Astrocyte (in vitro differentiated cells and primary cell): ENCODE measurements around the gene ENPEP. TPM values are rescaled to one million over a fixed set of nuclear protein-coding genes. Genes with fewer than 3 reads are reported as not detected.

Experiments
- DNase-seq: peaks from one replicate; pipeline ENCODE4 v3.0.0-alpha.2; 2010; ENCODE audit warnings: low read depth
- FAIRE-seq: peaks from 2 replicates; lab custom pipeline; 2011; peaks lifted over from hg19 to GRCh38; lab: Jason Lieb, UNC
- H2AFZ ChIP-seq: 2 replicates; pipeline ENCODE4 v1.6.0; 2012; ENCODE audit warnings: low read depth, low read length, inconsistent platforms
- H3K27ac ChIP-seq: 2 replicates; pipeline ENCODE4 v1.5.1; 2011; ENCODE audit warnings: low read depth, low read length, inconsistent platforms
- H3K27me3 ChIP-seq: 2 replicates; pipeline ENCODE4 v1.6.0; 2011; ENCODE audit warnings: low read length, inconsistent platforms; ENCODE audit not compliant: insufficient read depth
- H3K36me3 ChIP-seq: 2 replicates; pipeline ENCODE4 v1.5.1; 2011; ENCODE audit warnings: low read length, inconsistent platforms; ENCODE audit not compliant: insufficient read depth
- H3K4me1 ChIP-seq: 2 replicates; pipeline ENCODE4 v1.5.1; 2011; ENCODE audit warnings: low read length, inconsistent platforms; ENCODE audit not compliant: insufficient read depth
- H3K4me2 ChIP-seq: 2 replicates; pipeline ENCODE4 v1.6.0; 2012; ENCODE audit warnings: low read length, inconsistent platforms
- H3K4me3 ChIP-seq: 2 replicates; pipeline ENCODE4 v1.5.1; 2011; ENCODE audit warnings: low read depth, mild to moderate bottlenecking, low read length, inconsistent platforms; ENCODE audit not compliant: insufficient read depth
- H3K79me2 ChIP-seq: 2 replicates; pipeline ENCODE4 v1.6.0; 2012; ENCODE audit warnings: mild to moderate bottlenecking, low read length, inconsistent platforms; ENCODE audit not compliant: insufficient read depth
- H3K9ac ChIP-seq: 2 replicates; pipeline ENCODE4 v1.6.0; 2012; ENCODE audit warnings: mild to moderate bottlenecking, low read length, inconsistent platforms
- H3K9me3 ChIP-seq: 2 replicates; pipeline ENCODE4 v1.5.1; 2012; ENCODE audit warnings: low read depth, mild to moderate bottlenecking, low read length, inconsistent platforms; ENCODE audit not compliant: insufficient read depth
- H4K20me1 ChIP-seq: 2 replicates; pipeline ENCODE4 v1.6.0; 2012; ENCODE audit warnings: low read length, inconsistent platforms; ENCODE audit not compliant: insufficient read depth
- H3K27ac Mint-ChIP-seq: one replicate; pipeline ENCODE4 v1.8.0; 2021; ENCODE audit warnings: mild to moderate bottlenecking, mixed read lengths; ENCODE audit not compliant: unreplicated experiment
- H3K27me3 Mint-ChIP-seq: one replicate; pipeline ENCODE4 v1.8.0; 2021; ENCODE audit warnings: low read depth, mixed read lengths; ENCODE audit not compliant: unreplicated experiment
- H3K36me3 Mint-ChIP-seq: one replicate; pipeline ENCODE4 v1.8.0; 2021; ENCODE audit warnings: low read depth, mixed read lengths; ENCODE audit not compliant: unreplicated experiment
- H3K4me1 Mint-ChIP-seq: one replicate; pipeline ENCODE4 v1.8.0; 2021; ENCODE audit warnings: low read depth, mixed read lengths; ENCODE audit not compliant: unreplicated experiment
- H3K4me3 Mint-ChIP-seq: one replicate; pipeline ENCODE4 v1.8.0; 2021; ENCODE audit warnings: mild to moderate bottlenecking, moderate library complexity, mixed read lengths; ENCODE audit not compliant: unreplicated experiment
- H3K9me3 Mint-ChIP-seq: one replicate; pipeline ENCODE4 v1.8.0; 2021; ENCODE audit warnings: mild to moderate bottlenecking, mixed read lengths; ENCODE audit not compliant: unreplicated experiment
- CTCF ChIP-seq: IDR thresholded peaks from 2 replicates; pipeline ENCODE4 v1.5.1; 2011; ENCODE audit warnings: low read depth, mild to moderate bottlenecking, inconsistent platforms, low read length, moderate library complexity; ENCODE audit not compliant: insufficient read depth
- EZH2 ChIP-seq: IDR thresholded peaks from 2 replicates; pipeline ENCODE4 v1.6.1; 2012; ENCODE audit warnings: mild to moderate bottlenecking, low read length, inconsistent platforms; ENCODE audit not compliant: insufficient read depth
- total RNA-seq: library from RNA; stranded (reverse); gene quantifications from 2 replicates; pipeline ENCODE4 v1.2.1, GENCODE V29; 2021

The ENPEP gene
- total RNA-seq, 1 donor from 2014 or later: 1.7 TPM

- no peaks in the 10 kb centered on the region for H3K27me3 Mint-ChIP-seq
- Histone ChIP-seq H3K27me3 (no peaks in the 10 kb centered on the region), H3K79me2 (no peaks in the 10 kb centered on the region), H3K4me2 (no peak overlapping the region), H3K9ac (no peak overlapping the region), H2AFZ (no peak overlapping the region), H4K20me1 (no peaks in the 10 kb centered on the region), H3K4me1 (no peaks in the 10 kb centered on the region), H3K9me3 (no peaks in the 10 kb centered on the region), H3K36me3 (no peaks in the 10 kb centered on the region), H3K4me3 (no peak overlapping the region), H3K27ac (no peak overlapping the region)
- peak; percentile 11 for DNase-seq
- no peak for FAIRE-seq
- H3K36me3 Mint-ChIP-seq: no peaks in the 10 kb centered on the region
- no peak overlapping the region for H3K4me3 Mint-ChIP-seq
- peaks cover 7% of the 10 kb centered on the region for H3K4me1 Mint-ChIP-seq
- no peak overlapping the region for H3K27ac Mint-ChIP-seq
- H3K9me3 Mint-ChIP-seq: no peaks in the 10 kb centered on the region
- TF ChIP-seq EZH2 (no peak), CTCF (peak; percentile 59)
These were observed 39.0 kb downstream of the ENPEP start for GRCh38 chr4:110514889-110515479.

- Histone ChIP-seq H3K27ac (no peak overlapping the region), H3K4me1 (no peaks in the 10 kb centered on the region), H3K9ac (no peak overlapping the region), H3K4me3 (no peak overlapping the region), H3K27me3 (no peaks in the 10 kb centered on the region), H3K79me2 (no peaks in the 10 kb centered on the region), H3K9me3 (no peaks in the 10 kb centered on the region), H3K4me2 (peak overlapping the region; percentile 71), H3K36me3 (no peaks in the 10 kb centered on the region), H2AFZ (no peak overlapping the region), H4K20me1 (no peaks in the 10 kb centered on the region)
- Mint-ChIP-seq H3K9me3 (no peaks in the 10 kb centered on the region), H3K4me1 (peaks cover 7% of the 10 kb centered on the region), H3K27me3 (no peaks in the 10 kb centered on the region), H3K4me3 (no peak overlapping the region), H3K27ac (no peak overlapping the region), H3K36me3 (no peaks in the 10 kb centered on the region)
- FAIRE-seq (no peak), DNase-seq (no peak)
- no peak for TF ChIP-seq CTCF
- no peak for TF ChIP-seq EZH2
These were observed 39.7 kb downstream of the ENPEP start for GRCh38 chr4:110515676-110516075.

- H3K4me1 Mint-ChIP-seq: peaks cover 7% of the 10 kb centered on the region
- H3K9me3 Mint-ChIP-seq: no peaks in the 10 kb centered on the region
- H3K36me3 ChIP-seq: no peaks in the 10 kb centered on the region
- H3K79me2 ChIP-seq: no peaks in the 10 kb centered on the region
- no peaks in the 10 kb centered on the region for H3K27me3 Mint-ChIP-seq
- H3K4me2 ChIP-seq: peak overlapping the region; percentile 71
- H3K27ac Mint-ChIP-seq: no peak overlapping the region
- peak overlapping the region; percentile 61 for H2AFZ ChIP-seq
- H3K36me3 Mint-ChIP-seq: no peaks in the 10 kb centered on the region
- peak overlapping the region; percentile 18 for H3K9ac ChIP-seq
- H3K4me1 ChIP-seq: no peaks in the 10 kb centered on the region
- H3K4me3 ChIP-seq: peak overlapping the region; percentile 40
- no peak for FAIRE-seq
- peak overlapping the region; percentile 64 for H3K4me3 Mint-ChIP-seq
- H3K9me3 ChIP-seq: no peaks in the 10 kb centered on the region
- no peak overlapping the region for H3K27ac ChIP-seq
- TF ChIP-seq EZH2: no peak
- peak; percentile 79 for TF ChIP-seq CTCF
- no peaks in the 10 kb centered on the region for H4K20me1 ChIP-seq
- no peaks in the 10 kb centered on the region for H3K27me3 ChIP-seq
- peak; percentile 20 for DNase-seq
These were observed 40.4 kb downstream of the ENPEP start for GRCh38 chr4:110516106-110516922.
